B cell (primary cell): ENCODE results near the gene AKAP6. TPM values are rescaled to one million over a fixed set of nuclear protein-coding genes. Genes with fewer than 3 reads are reported as not detected.

Source experiments
- ATAC-seq: fragments of 200-7000 bp; cut with Tn5 transposase; one replicate; pipeline ENCODE4 v1.10.0; 2021; ENCODE audit warnings: low read depth, mild to moderate bottlenecking, moderate number of reproducible peaks, moderate library complexity
- CTCF ChIA-PET: fragments of 350-600 bp; sonication (Branson Sonifier 250); formaldehyde crosslinking; loops from one replicate; lab custom pipeline; 2021; ENCODE audit warnings: antibody characterized with exemption, inconsistent platforms; lab: Charles Lee
- POLR2A ChIA-PET: fragments of 350-600 bp; sonication (Branson Sonifier 250); formaldehyde crosslinking; loops from one replicate; lab custom pipeline; 2021; ENCODE audit warnings: antibody characterized with exemption; lab: Charles Lee
- DNase-seq: peaks from one replicate; pipeline ENCODE4 v3.0.0; 2013
- H2AFZ ChIP-seq: 2 replicates; pipeline ENCODE4 v1.6.1; 2012; ENCODE audit warnings: mild to moderate bottlenecking, low read depth, low read length; ENCODE audit not compliant: insufficient read depth, poor library complexity, severe bottlenecking
- H3K27ac ChIP-seq, 2 donors: 1 replicate in 1 of 2; 2 replicates in 1 of 2; pipeline ENCODE4 v1.5.1; 2012 to 2013; ENCODE audit warnings: low read length in 2 of 2, mild to moderate bottlenecking in 2 of 2, moderate library complexity in 1 of 2
- H3K27me3 ChIP-seq, 4 experiments: fragments of 200-600 bp in 1 of 4; sonication (generic) in 1 of 4; replicated peaks in 1 of 4; 1 replicate in 2 of 4; 2 replicates in 2 of 4; pipeline versions ENCODE4 v1.6.1 to v1.7.0; 2013 to 2016; ENCODE audit warnings: low read length in 3 of 4, mild to moderate bottlenecking in 2 of 4, mixed read lengths in 1 of 4, moderate library complexity in 1 of 4; ENCODE audit not compliant: insufficient read depth in 4 of 4, control insufficient read depth in 3 of 4; ENCODE audit errors: control extremely low read depth in 1 of 4
- H3K36me3 ChIP-seq, 2 experiments: replicated peaks in 1 of 2; 1 replicate in 1 of 2; 2 replicates in 1 of 2; pipeline versions ENCODE4 v1.6.1 to v1.7.1; 2013; ENCODE audit warnings: low read length in 1 of 2; ENCODE audit not compliant: insufficient read depth in 2 of 2, control insufficient read depth in 1 of 2; ENCODE audit errors: control extremely low read depth in 1 of 2, extremely low read depth in 1 of 2
- H3K4me1 ChIP-seq, 2 donors: fragments of 200-600 bp in 1 of 2; sonication (generic) in 1 of 2; 1 replicate in 1 of 2; 2 replicates in 1 of 2; pipeline versions ENCODE4 v1.5.1 to v1.6.1; 2013 to 2017; ENCODE audit warnings: low read length in 2 of 2; ENCODE audit not compliant: control insufficient read depth in 2 of 2, insufficient read depth in 2 of 2
- H3K4me2 ChIP-seq: replicated peaks from 2 replicates; pipeline ENCODE3; 2012; ENCODE audit warnings: mild to moderate bottlenecking, low read depth, low read length; ENCODE audit not compliant: poor library complexity, severe bottlenecking
- H3K4me3 ChIP-seq, 5 experiments: fragments of 200-600 bp in 1 of 5; sonication (generic) in 1 of 5; 1 replicate in 3 of 5; 2 replicates in 2 of 5; pipeline versions ENCODE4 v1.5.1 to v1.7.0; 2011 to 2016; ENCODE audit warnings: low read length in 4 of 5, mild to moderate bottlenecking in 4 of 5, low read depth in 2 of 5, control low read depth in 1 of 5, moderate library complexity in 1 of 5; ENCODE audit not compliant: insufficient read depth in 1 of 5; ENCODE audit errors: control extremely low read depth in 1 of 5, extremely low read depth in 1 of 5
- H3K79me2 ChIP-seq: fragments of 200-600 bp; sonication (generic); one replicate; pipeline ENCODE4 v1.6.0; 2016; ENCODE audit warnings: low read length; ENCODE audit not compliant: control insufficient read depth, insufficient read depth
- H3K9ac ChIP-seq: fragments of 200-600 bp; sonication (generic); 2 replicates; pipeline ENCODE4 v1.6.1; 2017; ENCODE audit warnings: mild to moderate bottlenecking, low read length, moderate library complexity
- H3K9me3 ChIP-seq, 3 donors: one replicate each; pipeline versions ENCODE4 v1.6.1 to v1.7.1; 2013; ENCODE audit warnings: low read length in 2 of 3; ENCODE audit not compliant: control insufficient read depth in 2 of 3, insufficient read depth in 1 of 3; ENCODE audit errors: control extremely low read depth in 1 of 3
- H4K20me1 ChIP-seq: 2 replicates; pipeline ENCODE4 v1.6.0; 2012; ENCODE audit warnings: mild to moderate bottlenecking, low read length; ENCODE audit not compliant: insufficient read depth, control insufficient read depth, poor library complexity, severe bottlenecking
- H3K27ac Mint-ChIP-seq: one replicate; pipeline ENCODE4 v1.8.0; 2021; ENCODE audit warnings: mixed read lengths
- H3K27me3 Mint-ChIP-seq: one replicate; pipeline ENCODE4 v1.8.0; 2021; ENCODE audit warnings: mixed read lengths
- H3K4me1 Mint-ChIP-seq: one replicate; pipeline ENCODE4 v1.8.0; 2021; ENCODE audit warnings: mixed read lengths
- H3K4me3 Mint-ChIP-seq: one replicate; pipeline ENCODE4 v1.8.0; 2021; ENCODE audit warnings: mixed read lengths
- H3K9me3 Mint-ChIP-seq: one replicate; pipeline ENCODE4 v1.8.0; 2022; ENCODE audit warnings: mixed read lengths; ENCODE audit not compliant: insufficient read depth
- EZH2 ChIP-seq: IDR thresholded peaks from 2 replicates; pipeline ENCODE4 v1.6.1; 2012; ENCODE audit warnings: borderline replicate concordance, low read depth, mild to moderate bottlenecking, moderate library complexity, low read length; ENCODE audit not compliant: insufficient read depth, poor library complexity, severe bottlenecking
- WGBS: methylation state at CpG from one replicate; pipeline ENCODE4 v1.1.5; 2013; ENCODE audit warnings: missing lambda C conversion rate; ENCODE audit not compliant: insufficient coverage; 5-methylcytosine and 5-hydroxymethylcytosine counted together
- intact Hi-C: fragments of 100-400 bp; cut with micrococcal nuclease; formaldehyde crosslinking; loops from one replicate; pipeline ENCODE4 v1.10.0; 2022
- polyA plus RNA-seq: library from polyadenylated mRNA; depleted of rRNA; stranded (reverse); fragments of >200 nt; gene quantifications from 2 replicates; pipeline ENCODE4 v1.2.3, GENCODE V29; 2012
- total RNA-seq, 2 donors: library from RNA; stranded (reverse); fragments of 120-200 nt in 1 of 2; gene quantifications; 1 replicate in 1 of 2; 2 replicates in 1 of 2; pipeline versions ENCODE4 v1.2.3 to v1.2.4, GENCODE V29; 2013 to 2022
- TF ChIP-seq, protein P1 (sequence below): fragments of 200-600 bp; IDR thresholded peaks from one replicate; pipeline ENCODE4 v1.8.0; 2022; ENCODE audit warnings: antibody characterized with exemption, mild to moderate bottlenecking

Gene AKAP6
- total and polyA plus RNA-seq, 2 donors (not counting 1 experiment from before 2014, with no cell fraction given), result 1.4 to 2.8 TPM

- WGBS, result 78% methylated on average over 1 of the region's 2 CpGs
- CTCF ChIA-PET, result no interaction called here
- no peak overlapping the region for H3K27ac Mint-ChIP-seq
Measured at GRCh38 chr14:32336702-32337101, 7.6 kb downstream of the AKAP6 start.

GRCh38 chr14:32337759-32338158 is 8.7 kb downstream of the AKAP6 start:
- whole genome bisulfite sequencing, result no CpG with 5 or more reads among the region's 1 CpG
- Histone ChIP-seq H3K9ac (no peak overlapping the region), H3K9me3 (no peaks in the 10 kb centered on the region), H3K36me3 (no peaks in the 10 kb centered on the region), H3K4me1 (no peaks in the 10 kb centered on the region), H4K20me1 (no peaks in the 10 kb centered on the region), H3K4me2 (no peak overlapping the region), H3K79me2 (no peaks in the 10 kb centered on the region), H3K4me3 (no peak overlapping the region), H3K27ac (no peak overlapping the region), H2AFZ (no peak overlapping the region), H3K27me3 (no peaks in the 10 kb centered on the region)
- H3K27ac Mint-ChIP-seq, result no peak overlapping the region
- POLR2A ChIA-PET, result no interaction called here
- no peaks in the 10 kb centered on the region for H3K9me3 Mint-ChIP-seq
- TF ChIP-seq, protein P1, sequence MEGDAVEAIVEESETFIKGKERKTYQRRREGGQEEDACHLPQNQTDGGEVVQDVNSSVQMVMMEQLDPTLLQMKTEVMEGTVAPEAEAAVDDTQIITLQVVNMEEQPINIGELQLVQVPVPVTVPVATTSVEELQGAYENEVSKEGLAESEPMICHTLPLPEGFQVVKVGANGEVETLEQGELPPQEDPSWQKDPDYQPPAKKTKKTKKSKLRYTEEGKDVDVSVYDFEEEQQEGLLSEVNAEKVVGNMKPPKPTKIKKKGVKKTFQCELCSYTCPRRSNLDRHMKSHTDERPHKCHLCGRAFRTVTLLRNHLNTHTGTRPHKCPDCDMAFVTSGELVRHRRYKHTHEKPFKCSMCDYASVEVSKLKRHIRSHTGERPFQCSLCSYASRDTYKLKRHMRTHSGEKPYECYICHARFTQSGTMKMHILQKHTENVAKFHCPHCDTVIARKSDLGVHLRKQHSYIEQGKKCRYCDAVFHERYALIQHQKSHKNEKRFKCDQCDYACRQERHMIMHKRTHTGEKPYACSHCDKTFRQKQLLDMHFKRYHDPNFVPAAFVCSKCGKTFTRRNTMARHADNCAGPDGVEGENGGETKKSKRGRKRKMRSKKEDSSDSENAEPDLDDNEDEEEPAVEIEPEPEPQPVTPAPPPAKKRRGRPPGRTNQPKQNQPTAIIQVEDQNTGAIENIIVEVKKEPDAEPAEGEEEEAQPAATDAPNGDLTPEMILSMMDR, result no peak
- TF ChIP-seq EZH2, result no peak
- no peak overlapping the region for H3K4me3 Mint-ChIP-seq
- CTCF ChIA-PET, result no interaction called here
- ATAC-seq (no peak), DNase-seq (no peak)
- no peaks in the 10 kb centered on the region for H3K4me1 Mint-ChIP-seq
- peaks cover 9% of the 10 kb centered on the region for H3K27me3 Mint-ChIP-seq
- intact Hi-C loops, result no loop called here

More at GRCh38 chr14:32336702-32337101, 7.6 kb downstream of the AKAP6 start:
- POLR2A ChIA-PET, result no interaction called here
- intact Hi-C loops, result no loop called here
- H3K9ac ChIP-seq, result no peak overlapping the region
- DNase-seq (no peak), ATAC-seq (no peak)
- no peaks in the 10 kb centered on the region for H4K20me1 ChIP-seq
- Mint-ChIP-seq H3K9me3 (no peaks in the 10 kb centered on the region), H3K4me1 (no peaks in the 10 kb centered on the region), H3K27me3 (peaks cover 3% of the 10 kb centered on the region), H3K4me3 (no peak overlapping the region)
- no peaks in the 10 kb centered on the region for H3K4me1 ChIP-seq
- no peak overlapping the region for H3K4me3 ChIP-seq
- no peaks in the 10 kb centered on the region for H3K27me3 ChIP-seq
- no peak for TF ChIP-seq EZH2
- TF ChIP-seq, protein P1, result no peak
- H3K27ac ChIP-seq, result no peak overlapping the region
- no peak overlapping the region for H3K4me2 ChIP-seq
- no peaks in the 10 kb centered on the region for H3K9me3 ChIP-seq
- H3K36me3 ChIP-seq, result no peaks in the 10 kb centered on the region
- H2AFZ ChIP-seq, result no peak overlapping the region
- H3K79me2 ChIP-seq, result no peaks in the 10 kb centered on the region
